Hepatocyte (in vitro differentiated cells): ENCODE results near the gene ATP2B1. TPM values are rescaled to one million over a fixed set of nuclear protein-coding genes. Genes with fewer than 3 reads are reported as not detected.

Source experiments
- DNase-seq: peaks from one replicate; pipeline ENCODE4 v3.0.0-alpha.2; 2016; ENCODE audit warnings: low spot score
- H2AFZ ChIP-seq: fragments of 200-600 bp; sonication (generic); 2 replicates; pipeline ENCODE4 v1.6.0; 2016; ENCODE audit warnings: antibody characterized with exemption, mild to moderate bottlenecking
- H3K27ac ChIP-seq: fragments of 200-600 bp; sonication (generic); 2 replicates; pipeline ENCODE4 v1.5.1; 2016; ENCODE audit warnings: mild to moderate bottlenecking
- H3K27me3 ChIP-seq: fragments of 200-600 bp; sonication (generic); 2 replicates; pipeline ENCODE4 v1.6.1; 2016
- H3K36me3 ChIP-seq: fragments of 200-600 bp; sonication (generic); replicated peaks from 2 replicates; pipeline ENCODE4 v1.5.1; 2016; ENCODE audit warnings: low read depth; ENCODE audit not compliant: insufficient read depth
- H3K4me1 ChIP-seq: fragments of 200-600 bp; sonication (generic); 2 replicates; pipeline ENCODE4 v1.5.1; 2016; ENCODE audit warnings: mild to moderate bottlenecking, moderate library complexity; ENCODE audit not compliant: insufficient read depth
- H3K4me2 ChIP-seq: fragments of 200-600 bp; sonication (generic); 2 replicates; pipeline ENCODE4 v1.6.0; 2016
- H3K4me3 ChIP-seq: fragments of 200-600 bp; sonication (generic); 2 replicates; pipeline ENCODE4 v1.5.1; 2016; ENCODE audit warnings: mild to moderate bottlenecking
- H3K79me2 ChIP-seq: fragments of 200-600 bp; sonication (generic); 2 replicates; pipeline ENCODE4 v1.6.0; 2017; ENCODE audit warnings: mild to moderate bottlenecking
- H3K9me2 ChIP-seq: fragments of 200-600 bp; sonication (generic); replicated peaks from 2 replicates; pipeline ENCODE4 v1.6.0; 2017; ENCODE audit warnings: mild to moderate bottlenecking; ENCODE audit not compliant: insufficient read depth
- H3K9me3 ChIP-seq: fragments of 200-600 bp; sonication (generic); 2 replicates; pipeline ENCODE4 v1.5.1; 2016; ENCODE audit warnings: low read depth, mild to moderate bottlenecking
- H4K20me1 ChIP-seq: fragments of 200-600 bp; sonication (generic); 2 replicates; pipeline ENCODE4 v1.6.0; 2016; ENCODE audit warnings: mild to moderate bottlenecking; ENCODE audit not compliant: insufficient read depth, poor library complexity, severe bottlenecking
- EZH2 ChIP-seq: fragments of 200-600 bp; sonication (generic); IDR thresholded peaks from 2 replicates; pipeline ENCODE4 v1.6.1; 2016; ENCODE audit warnings: antibody characterized with exemption, mild to moderate bottlenecking, borderline replicate concordance
- EZH2phosphoT487 ChIP-seq: fragments of 200-600 bp; sonication (generic); IDR thresholded peaks from one replicate; pipeline ENCODE4 v1.6.1; 2018; ENCODE audit warnings: antibody characterized with exemption, mild to moderate bottlenecking, low read depth, moderate library complexity; ENCODE audit not compliant: unreplicated experiment, severe bottlenecking
- WGBS: methylation state at CpG from one replicate; pipeline ENCODE4 v1.1.6; 2016; ENCODE audit warnings: low lambda C conversion rate; ENCODE audit errors: missing lambda C conversion rate; 5-methylcytosine and 5-hydroxymethylcytosine counted together
- polyA plus RNA-seq: library from polyadenylated mRNA; unstranded; fragments of >200 nt; fragmentation: Nextera tagmentation; extraction: Ambion mirVana; gene quantifications from 2 replicates; pipeline ENCODE4 v1.2.1, GENCODE V29; 2016
- total RNA-seq: library from RNA; depleted of rRNA; stranded (reverse); fragments of >200 nt; gene quantifications from 2 replicates; pipeline ENCODE4 v1.2.3, GENCODE V29; 2014
- TF ChIP-seq, protein P1 (sequence below): fragments of 200-600 bp; sonication (generic); IDR thresholded peaks from 2 replicates; pipeline ENCODE4 v1.5.1; 2016; ENCODE audit warnings: antibody characterized with exemption, mild to moderate bottlenecking; ENCODE audit not compliant: poor library complexity

Gene ATP2B1
- total and polyA plus RNA-seq, 2 experiments from 2014 or later = 52.2 to 67.2 TPM

DNA sequence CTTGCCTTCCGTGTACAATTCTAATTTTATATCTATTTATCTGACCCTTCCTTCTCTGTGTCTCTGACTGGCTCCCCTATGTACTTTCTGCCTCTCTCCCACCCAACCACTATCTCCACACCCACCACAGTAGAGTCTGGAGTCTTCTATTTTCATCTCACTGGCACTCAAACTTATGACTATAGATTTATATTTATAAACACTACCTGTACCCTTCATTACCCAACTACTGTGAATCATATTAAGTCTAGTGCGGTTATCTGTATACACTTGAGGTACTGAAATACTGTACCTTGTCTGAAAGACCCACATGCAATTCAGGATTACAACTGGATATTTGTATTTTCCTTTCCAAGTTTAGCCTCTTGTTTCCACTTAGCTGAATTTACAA is 36.1 kb downstream of the ATP2B1 start:
- H3K36me3 ChIP-seq = no peaks in the 10 kb centered on the region
- H3K27me3 ChIP-seq = no peaks in the 10 kb centered on the region
- WGBS = 96% methylated on average over 2 of the region's 2 CpGs
- TF ChIP-seq EZH2 (no peak), EZH2phosphoT487 (no peak)
- TF ChIP-seq, protein P1, sequence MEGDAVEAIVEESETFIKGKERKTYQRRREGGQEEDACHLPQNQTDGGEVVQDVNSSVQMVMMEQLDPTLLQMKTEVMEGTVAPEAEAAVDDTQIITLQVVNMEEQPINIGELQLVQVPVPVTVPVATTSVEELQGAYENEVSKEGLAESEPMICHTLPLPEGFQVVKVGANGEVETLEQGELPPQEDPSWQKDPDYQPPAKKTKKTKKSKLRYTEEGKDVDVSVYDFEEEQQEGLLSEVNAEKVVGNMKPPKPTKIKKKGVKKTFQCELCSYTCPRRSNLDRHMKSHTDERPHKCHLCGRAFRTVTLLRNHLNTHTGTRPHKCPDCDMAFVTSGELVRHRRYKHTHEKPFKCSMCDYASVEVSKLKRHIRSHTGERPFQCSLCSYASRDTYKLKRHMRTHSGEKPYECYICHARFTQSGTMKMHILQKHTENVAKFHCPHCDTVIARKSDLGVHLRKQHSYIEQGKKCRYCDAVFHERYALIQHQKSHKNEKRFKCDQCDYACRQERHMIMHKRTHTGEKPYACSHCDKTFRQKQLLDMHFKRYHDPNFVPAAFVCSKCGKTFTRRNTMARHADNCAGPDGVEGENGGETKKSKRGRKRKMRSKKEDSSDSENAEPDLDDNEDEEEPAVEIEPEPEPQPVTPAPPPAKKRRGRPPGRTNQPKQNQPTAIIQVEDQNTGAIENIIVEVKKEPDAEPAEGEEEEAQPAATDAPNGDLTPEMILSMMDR = no peak
- no peaks in the 10 kb centered on the region for H3K9me3 ChIP-seq
- no peak overlapping the region for H3K4me2 ChIP-seq
- no peaks in the 10 kb centered on the region for H3K4me1 ChIP-seq
- DNase-seq = no peak
- H3K79me2 ChIP-seq = peaks cover 100% of the 10 kb centered on the region
- H3K27ac ChIP-seq = no peak overlapping the region
- H3K4me3 ChIP-seq = no peak overlapping the region
- H4K20me1 ChIP-seq = peaks cover 17% of the 10 kb centered on the region
- H2AFZ ChIP-seq = no peak overlapping the region
- no peaks in the 10 kb centered on the region for H3K9me2 ChIP-seq

GRCh38 chr12:89671469-89671868 is 37.2 kb downstream of the ATP2B1 start:
- Histone ChIP-seq H3K36me3 (no peaks in the 10 kb centered on the region), H3K27ac (no peak overlapping the region), H3K4me2 (no peak overlapping the region), H3K27me3 (no peaks in the 10 kb centered on the region), H2AFZ (no peak overlapping the region), H3K9me2 (no peaks in the 10 kb centered on the region), H3K4me1 (peaks cover under 1% of the 10 kb centered on the region), H4K20me1 (peaks cover 17% of the 10 kb centered on the region), H3K4me3 (no peak overlapping the region), H3K9me3 (no peaks in the 10 kb centered on the region), H3K79me2 (peaks cover 100% of the 10 kb centered on the region)
- TF ChIP-seq, protein P1 = no peak
- no peak for TF ChIP-seq EZH2
- TF ChIP-seq EZH2phosphoT487 = no peak
- DNase-seq = no peak
- WGBS = 82% methylated on average over 4 of the region's 4 CpGs

DNA sequence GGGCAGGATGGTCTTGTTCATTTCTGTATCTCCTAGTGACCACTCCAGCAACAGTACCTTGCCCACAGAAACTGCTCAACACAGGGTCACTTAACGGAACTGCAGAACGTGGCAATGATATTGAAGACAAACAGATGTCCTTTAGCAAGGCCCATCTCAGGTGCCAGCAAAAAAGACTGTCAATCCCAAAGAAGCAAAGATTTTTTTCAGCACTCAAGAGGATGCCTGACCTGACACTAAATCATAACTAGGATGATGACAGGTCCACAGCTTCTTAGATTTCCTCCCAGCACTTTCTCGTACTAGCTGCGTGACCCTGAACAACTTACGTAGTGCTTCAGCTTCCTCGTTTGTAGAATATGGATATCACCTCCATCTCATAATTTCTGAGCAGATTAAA is 39.4 kb downstream of the ATP2B1 start:
- H3K27me3 ChIP-seq = no peaks in the 10 kb centered on the region
- DNase-seq = no peak
- H3K4me2 ChIP-seq = no peak overlapping the region
- no peaks in the 10 kb centered on the region for H3K36me3 ChIP-seq
- no peak for TF ChIP-seq EZH2phosphoT487
- TF ChIP-seq, protein P1 = no peak
- H4K20me1 ChIP-seq = peaks cover 6% of the 10 kb centered on the region
- no peak overlapping the region for H2AFZ ChIP-seq
- H3K79me2 ChIP-seq = peaks cover 99% of the 10 kb centered on the region
- H3K9me3 ChIP-seq = no peaks in the 10 kb centered on the region
- H3K4me1 ChIP-seq = peaks cover 5% of the 10 kb centered on the region
- no peak overlapping the region for H3K27ac ChIP-seq
- WGBS = 85% methylated on average over 6 of the region's 6 CpGs
- no peaks in the 10 kb centered on the region for H3K9me2 ChIP-seq
- no peak overlapping the region for H3K4me3 ChIP-seq

DNA sequence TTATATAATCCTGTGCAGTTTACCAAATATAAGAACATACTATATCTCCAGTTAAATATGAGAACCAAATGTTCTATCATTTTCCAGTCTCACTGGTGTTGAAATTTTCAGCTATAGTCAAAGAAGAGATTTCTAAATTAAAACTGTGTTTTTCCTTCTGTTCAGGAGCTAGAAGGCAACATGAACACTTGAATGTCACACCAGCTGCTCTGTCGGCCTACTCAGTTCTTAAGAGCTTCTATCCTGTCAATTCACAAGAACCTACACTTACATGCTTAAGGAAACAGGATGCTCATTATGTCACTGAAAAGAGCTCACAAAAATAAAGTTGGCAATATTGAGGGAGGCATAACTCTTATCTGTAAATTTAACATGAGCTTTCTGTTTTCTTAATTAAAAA is 43.1 kb downstream of the ATP2B1 start:
- Histone ChIP-seq H3K27ac (no peak overlapping the region), H3K4me3 (no peak overlapping the region), H3K9me3 (no peaks in the 10 kb centered on the region), H3K4me1 (peaks cover 22% of the 10 kb centered on the region), H2AFZ (no peak overlapping the region), H4K20me1 (peaks cover 6% of the 10 kb centered on the region), H3K4me2 (no peak overlapping the region), H3K36me3 (no peaks in the 10 kb centered on the region), H3K27me3 (no peaks in the 10 kb centered on the region), H3K79me2 (peaks cover 80% of the 10 kb centered on the region), H3K9me2 (no peaks in the 10 kb centered on the region)
- WGBS = 74% methylated on average over 1 of the region's 1 CpG
- no peak for DNase-seq
- TF ChIP-seq, protein P1 = no peak
- TF ChIP-seq EZH2 (no peak), EZH2phosphoT487 (no peak)
